Panc1 (cell line): ENCODE results near the gene SPAG5.

ENCODE experiments used
- POLR2AphosphoS5 ChIP-seq: IDR thresholded peaks from 2 replicates; pipeline ENCODE4 v1.6.1; 2012; ENCODE audit warnings: mild to moderate bottlenecking, low read depth, low read length, moderate library complexity
- SIN3A ChIP-seq: IDR thresholded peaks from 2 replicates; pipeline ENCODE4 v1.6.1; 2012; ENCODE audit warnings: low read depth, mild to moderate bottlenecking, low read length, moderate library complexity, borderline replicate concordance; ENCODE audit not compliant: insufficient read depth
- TCF7L2 ChIP-seq: IDR thresholded peaks from 2 replicates; pipeline ENCODE4 v1.6.1; 2011; ENCODE audit warnings: mild to moderate bottlenecking, low read depth, low read length, inconsistent platforms
- TF ChIP-seq, protein P1 (sequence below): fragments of 450-650 bp; IDR thresholded peaks from 2 replicates; pipeline ENCODE4 v1.5.1; 2017; ENCODE audit warnings: mild to moderate bottlenecking
- TF ChIP-seq, protein P2 (sequence below), 2 experiments: IDR thresholded peaks; 2 replicates each; pipeline ENCODE4 v1.6.1; 2011 to 2012; ENCODE audit warnings: low read depth in 2 of 2, control low read depth in 1 of 2, low read length in 1 of 2, mild to moderate bottlenecking in 1 of 2, moderate library complexity in 1 of 2; ENCODE audit not compliant: insufficient read depth in 1 of 2

DNA sequence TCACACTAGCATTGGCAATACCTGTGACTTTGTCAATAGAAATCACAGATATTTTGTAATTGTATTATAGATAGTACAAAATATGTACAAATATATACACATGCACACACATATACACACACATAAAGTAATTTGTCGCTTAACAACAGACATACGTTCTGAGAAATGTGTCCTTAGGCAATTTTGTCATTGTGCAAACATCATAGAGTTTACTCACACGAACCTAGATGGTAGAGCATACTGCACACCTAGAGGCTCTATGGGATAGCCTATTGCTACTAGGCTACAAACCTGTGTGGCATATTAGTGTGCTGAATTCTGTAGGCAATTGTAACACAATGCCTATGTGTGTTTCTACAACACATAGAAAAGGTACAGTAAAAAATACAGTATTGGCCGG lies 57.4 kb downstream of the SPAG5 start:
- TF ChIP-seq, protein P1, sequence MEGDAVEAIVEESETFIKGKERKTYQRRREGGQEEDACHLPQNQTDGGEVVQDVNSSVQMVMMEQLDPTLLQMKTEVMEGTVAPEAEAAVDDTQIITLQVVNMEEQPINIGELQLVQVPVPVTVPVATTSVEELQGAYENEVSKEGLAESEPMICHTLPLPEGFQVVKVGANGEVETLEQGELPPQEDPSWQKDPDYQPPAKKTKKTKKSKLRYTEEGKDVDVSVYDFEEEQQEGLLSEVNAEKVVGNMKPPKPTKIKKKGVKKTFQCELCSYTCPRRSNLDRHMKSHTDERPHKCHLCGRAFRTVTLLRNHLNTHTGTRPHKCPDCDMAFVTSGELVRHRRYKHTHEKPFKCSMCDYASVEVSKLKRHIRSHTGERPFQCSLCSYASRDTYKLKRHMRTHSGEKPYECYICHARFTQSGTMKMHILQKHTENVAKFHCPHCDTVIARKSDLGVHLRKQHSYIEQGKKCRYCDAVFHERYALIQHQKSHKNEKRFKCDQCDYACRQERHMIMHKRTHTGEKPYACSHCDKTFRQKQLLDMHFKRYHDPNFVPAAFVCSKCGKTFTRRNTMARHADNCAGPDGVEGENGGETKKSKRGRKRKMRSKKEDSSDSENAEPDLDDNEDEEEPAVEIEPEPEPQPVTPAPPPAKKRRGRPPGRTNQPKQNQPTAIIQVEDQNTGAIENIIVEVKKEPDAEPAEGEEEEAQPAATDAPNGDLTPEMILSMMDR: no peak
- TF ChIP-seq POLR2AphosphoS5: no peak
- TF ChIP-seq, protein P2, sequence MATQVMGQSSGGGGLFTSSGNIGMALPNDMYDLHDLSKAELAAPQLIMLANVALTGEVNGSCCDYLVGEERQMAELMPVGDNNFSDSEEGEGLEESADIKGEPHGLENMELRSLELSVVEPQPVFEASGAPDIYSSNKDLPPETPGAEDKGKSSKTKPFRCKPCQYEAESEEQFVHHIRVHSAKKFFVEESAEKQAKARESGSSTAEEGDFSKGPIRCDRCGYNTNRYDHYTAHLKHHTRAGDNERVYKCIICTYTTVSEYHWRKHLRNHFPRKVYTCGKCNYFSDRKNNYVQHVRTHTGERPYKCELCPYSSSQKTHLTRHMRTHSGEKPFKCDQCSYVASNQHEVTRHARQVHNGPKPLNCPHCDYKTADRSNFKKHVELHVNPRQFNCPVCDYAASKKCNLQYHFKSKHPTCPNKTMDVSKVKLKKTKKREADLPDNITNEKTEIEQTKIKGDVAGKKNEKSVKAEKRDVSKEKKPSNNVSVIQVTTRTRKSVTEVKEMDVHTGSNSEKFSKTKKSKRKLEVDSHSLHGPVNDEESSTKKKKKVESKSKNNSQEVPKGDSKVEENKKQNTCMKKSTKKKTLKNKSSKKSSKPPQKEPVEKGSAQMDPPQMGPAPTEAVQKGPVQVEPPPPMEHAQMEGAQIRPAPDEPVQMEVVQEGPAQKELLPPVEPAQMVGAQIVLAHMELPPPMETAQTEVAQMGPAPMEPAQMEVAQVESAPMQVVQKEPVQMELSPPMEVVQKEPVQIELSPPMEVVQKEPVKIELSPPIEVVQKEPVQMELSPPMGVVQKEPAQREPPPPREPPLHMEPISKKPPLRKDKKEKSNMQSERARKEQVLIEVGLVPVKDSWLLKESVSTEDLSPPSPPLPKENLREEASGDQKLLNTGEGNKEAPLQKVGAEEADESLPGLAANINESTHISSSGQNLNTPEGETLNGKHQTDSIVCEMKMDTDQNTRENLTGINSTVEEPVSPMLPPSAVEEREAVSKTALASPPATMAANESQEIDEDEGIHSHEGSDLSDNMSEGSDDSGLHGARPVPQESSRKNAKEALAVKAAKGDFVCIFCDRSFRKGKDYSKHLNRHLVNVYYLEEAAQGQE (IDR thresholded peaks at IDR 0.05; ENCODE audit: insufficient read depth in 1 of 2, low read depth in 2 of 2, low read length in 1 of 2): no peak
- no peak for TF ChIP-seq TCF7L2
- TF ChIP-seq SIN3A: no peak
